Testis (tissue), 3 donors: ENCODE measurements around the gene PPA2. TPM values are rescaled to one million over a fixed set of nuclear protein-coding genes. Genes with fewer than 3 reads are reported as not detected.

ENCODE experiments used
- DNase-seq: peaks from one replicate; pipeline ENCODE4 v3.0.0-alpha.2; 2019
- H3K27ac ChIP-seq, 2 donors: fragments of 200-600 bp; sonication (generic); one replicate each; pipeline ENCODE4 v1.5.1; 2019
- H3K27me3 ChIP-seq: fragments of 200-600 bp; sonication (generic); one replicate; pipeline ENCODE4 v1.5.1; 2019
- H3K36me3 ChIP-seq: fragments of 200-600 bp; sonication (generic); one replicate; pipeline ENCODE4 v1.5.1; 2017; ENCODE audit warnings: low read depth; ENCODE audit errors: missing control alignments
- H3K4me1 ChIP-seq: fragments of 200-600 bp; sonication (generic); one replicate; pipeline ENCODE4 v1.5.1; 2019
- H3K4me3 ChIP-seq, 2 donors: fragments of 200-600 bp; sonication (generic); one replicate each; pipeline ENCODE4 v1.5.1; 2017 to 2019
- H3K9me3 ChIP-seq: fragments of 200-600 bp; sonication (generic); one replicate; pipeline ENCODE4 v1.5.1; 2017
- POLR2A ChIP-seq: fragments of 450-650 bp; IDR thresholded peaks from one replicate; pipeline ENCODE4 v1.6.1; 2017; ENCODE audit warnings: antibody characterized with exemption, mild to moderate bottlenecking, moderate library complexity
- WGBS, 2 donors: methylation state at CpG; one replicate each; pipeline ENCODE4 v1.1.5; 2018; 5-methylcytosine and 5-hydroxymethylcytosine counted together
- intact Hi-C: fragments of 100-400 bp; cut with DNase I; formaldehyde crosslinking; loops from one replicate; pipeline ENCODE4 v1.15.1; 2023; ENCODE audit warnings: low total_unique reads
- polyA plus RNA-seq: library from polyadenylated mRNA; stranded (reverse); fragments of 350-450 nt; fragmentation: Illumina TruSeq; extraction: RNeasy Lipid Tissue Mini Kit (QIAGEN cat#74804); gene quantifications from one replicate; pipeline ENCODE4 v1.2.3, GENCODE V29; 2014; ENCODE audit warnings: low read depth, low replicate concordance; ENCODE audit not compliant: insufficient read depth
- small RNA-seq, 2 donors: library from RNA; depleted of rRNA; stranded (forward); fragments of <200 nt; gene quantifications; one replicate each; pipeline ENCODE3, GENCODE V24; 2016
- total RNA-seq, 2 donors: library from RNA; depleted of rRNA; stranded (reverse); fragments of >200 nt; gene quantifications; one replicate each; pipeline ENCODE4 v1.2.3, GENCODE V29; 2016
- TF ChIP-seq, protein P1 (sequence below), 3 experiments: fragments of 450-650 bp in 2 of 3; fragments of 200-600 bp in 1 of 3; sonication (generic) in 1 of 3; IDR thresholded peaks; one replicate each; pipeline ENCODE4 v1.5.1; 2016 to 2019; ENCODE audit warnings: antibody characterized with exemption in 3 of 3, mild to moderate bottlenecking in 2 of 3, moderate library complexity in 1 of 3

PPA2 gene
- total and polyA plus RNA-seq, 3 donors from 2014 or later, result 40.6 to 71.3 (median 48.1) TPM

DNA sequence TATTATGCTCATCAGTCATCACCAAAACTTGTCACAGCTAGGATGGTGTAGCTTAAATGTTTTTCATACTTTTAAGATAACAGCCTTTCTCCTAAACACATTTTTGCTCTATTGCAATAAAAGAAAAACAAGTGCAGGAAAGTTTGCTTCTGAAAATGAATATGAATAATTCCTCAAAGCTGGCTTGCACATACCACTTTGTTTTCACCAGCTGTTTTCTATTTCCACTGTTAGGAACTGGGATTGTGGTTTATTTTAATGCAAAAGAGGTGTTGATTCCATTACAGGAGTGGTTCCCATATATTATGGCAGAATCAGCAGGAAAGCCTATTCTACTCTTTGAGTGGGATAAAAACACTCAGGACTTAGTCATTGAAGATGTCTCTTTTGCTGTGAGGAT lies 145.9 kb downstream of the PPA2 start:
- TF ChIP-seq POLR2A, result no peak
- TF ChIP-seq, protein P1, sequence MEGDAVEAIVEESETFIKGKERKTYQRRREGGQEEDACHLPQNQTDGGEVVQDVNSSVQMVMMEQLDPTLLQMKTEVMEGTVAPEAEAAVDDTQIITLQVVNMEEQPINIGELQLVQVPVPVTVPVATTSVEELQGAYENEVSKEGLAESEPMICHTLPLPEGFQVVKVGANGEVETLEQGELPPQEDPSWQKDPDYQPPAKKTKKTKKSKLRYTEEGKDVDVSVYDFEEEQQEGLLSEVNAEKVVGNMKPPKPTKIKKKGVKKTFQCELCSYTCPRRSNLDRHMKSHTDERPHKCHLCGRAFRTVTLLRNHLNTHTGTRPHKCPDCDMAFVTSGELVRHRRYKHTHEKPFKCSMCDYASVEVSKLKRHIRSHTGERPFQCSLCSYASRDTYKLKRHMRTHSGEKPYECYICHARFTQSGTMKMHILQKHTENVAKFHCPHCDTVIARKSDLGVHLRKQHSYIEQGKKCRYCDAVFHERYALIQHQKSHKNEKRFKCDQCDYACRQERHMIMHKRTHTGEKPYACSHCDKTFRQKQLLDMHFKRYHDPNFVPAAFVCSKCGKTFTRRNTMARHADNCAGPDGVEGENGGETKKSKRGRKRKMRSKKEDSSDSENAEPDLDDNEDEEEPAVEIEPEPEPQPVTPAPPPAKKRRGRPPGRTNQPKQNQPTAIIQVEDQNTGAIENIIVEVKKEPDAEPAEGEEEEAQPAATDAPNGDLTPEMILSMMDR (IDR thresholded peaks at IDR 0.05), result no peak
- no peak for DNase-seq

DNA sequence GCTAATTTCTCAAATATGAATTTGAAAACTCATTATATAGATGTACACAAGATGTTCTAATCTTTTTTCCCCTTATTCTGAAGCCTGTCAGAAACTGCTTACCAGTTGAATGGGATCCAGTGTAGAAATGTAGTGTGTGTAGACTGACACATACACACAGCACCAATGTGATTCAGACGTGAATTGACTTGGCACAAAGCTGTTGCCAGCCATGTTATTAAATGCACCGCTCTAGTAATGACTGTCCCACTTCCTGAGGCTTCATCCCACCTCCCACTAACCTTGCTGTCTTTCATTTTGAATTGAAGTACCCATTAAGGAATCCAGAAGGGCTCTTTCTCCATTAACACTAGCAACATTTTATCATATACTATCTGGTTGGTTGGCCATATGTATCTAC lies 146.6 kb downstream of the PPA2 start:
- H3K36me3 ChIP-seq, result no peaks in the 10 kb centered on the region
- WGBS, 2 donors, result 85 to 88% methylated on average over 2 of the region's 2 CpGs
- no peaks in the 10 kb centered on the region for H3K4me1 ChIP-seq
- no peak for DNase-seq
- no peak overlapping the region for H3K27ac ChIP-seq
- TF ChIP-seq, protein P1 (IDR thresholded peaks at IDR 0.05), result no peak
- TF ChIP-seq POLR2A, result no peak
- H3K9me3 ChIP-seq, result no peaks in the 10 kb centered on the region
- H3K4me3 ChIP-seq, result no peak overlapping the region
- no peaks in the 10 kb centered on the region for H3K27me3 ChIP-seq
- intact Hi-C loops, result no loop called here

More for the DNA sequence above, 145.9 kb downstream of the PPA2 start:
- no peak overlapping the region for H3K4me3 ChIP-seq
- no peaks in the 10 kb centered on the region for H3K4me1 ChIP-seq
- no peaks in the 10 kb centered on the region for H3K9me3 ChIP-seq
- H3K27ac ChIP-seq, result no peak overlapping the region
- no peaks in the 10 kb centered on the region for H3K36me3 ChIP-seq
- H3K27me3 ChIP-seq, result no peaks in the 10 kb centered on the region
- intact Hi-C loops, result no loop called here

Small RNA genes lying within 50 kb of the gene (small RNA-seq; reads per million reads assigned to genes)
- gene RNU6-553P, result 0 reads per million in 2 donors

Other genes with a start within 250 kb of the PPA2 start
- gene ARHGEF38, start 78.6 kb upstream of the PPA2 start, total RNA-seq, result 1 to 10 TPM in 1 of 2 donors, under 1 TPM in 1; 0.08 to 2.2 TPM
- gene ARHGEF38, start 78.6 kb upstream of the PPA2 start, polyA plus RNA-seq, result 0.86 TPM
- 10 to 100 TPM; 22.3 to 23.2 TPM for gene INTS12, start 234.6 kb upstream of the PPA2 start, total RNA-seq
- gene INTS12, start 234.6 kb upstream of the PPA2 start, polyA plus RNA-seq, result 27.9 TPM
- 10 to 100 TPM; 19.3 to 36.5 TPM for gene GSTCD, start 234.7 kb upstream of the PPA2 start, total RNA-seq
- 18.1 TPM for gene GSTCD, start 234.7 kb upstream of the PPA2 start, polyA plus RNA-seq